GM03348 (cell line): ENCODE data around the gene BBX.

Source experiments
- DNase-seq: peaks from one replicate; pipeline ENCODE4 v3.0.0; 2012; ENCODE audit warnings: low spot score

Gene BBX

DNA sequence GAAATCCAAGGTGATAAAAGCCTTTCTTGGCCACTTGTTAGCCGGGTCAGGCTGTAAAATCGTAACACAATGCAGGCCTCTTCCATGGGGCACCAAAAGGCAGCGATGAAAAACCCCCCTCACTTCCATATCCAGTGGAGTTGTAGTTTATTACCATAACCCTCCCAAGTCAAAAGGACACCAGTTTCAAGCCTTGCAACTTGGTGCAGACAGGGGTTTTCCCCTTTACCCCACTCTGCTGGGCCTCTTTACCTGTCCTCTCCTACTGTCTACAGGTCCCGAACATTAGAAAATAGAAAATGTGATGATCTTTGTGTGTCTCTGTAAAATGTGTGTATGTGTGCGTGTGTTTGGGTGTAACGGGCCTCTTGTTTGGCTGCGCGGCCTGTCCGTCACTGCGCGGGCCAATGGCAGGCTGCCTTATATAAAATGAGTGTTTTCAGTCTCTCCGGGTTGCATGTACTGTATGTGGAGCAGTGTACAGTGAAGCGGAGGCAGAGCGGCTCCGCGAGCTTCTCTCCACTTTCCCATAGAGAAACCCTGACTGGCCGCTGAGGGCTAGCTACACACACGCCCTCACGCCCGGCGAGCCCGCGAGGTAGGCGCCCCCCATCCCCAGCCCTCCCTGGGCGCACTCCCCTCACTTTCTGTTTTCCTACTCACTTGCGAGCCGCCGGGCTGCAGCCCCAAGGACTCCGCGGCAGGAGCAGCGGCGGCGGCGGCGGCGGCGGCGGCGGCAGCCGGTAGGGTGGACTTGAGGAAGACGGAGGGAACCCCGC, at the start of gene BBX:
TSS of gene BBX (plus strand) at position 453 of the 779 bp plus-strand sequence. CDS start 187,499 bp downstream, outside the sequence.
- DNase-seq = peak; percentile 96

DNA sequence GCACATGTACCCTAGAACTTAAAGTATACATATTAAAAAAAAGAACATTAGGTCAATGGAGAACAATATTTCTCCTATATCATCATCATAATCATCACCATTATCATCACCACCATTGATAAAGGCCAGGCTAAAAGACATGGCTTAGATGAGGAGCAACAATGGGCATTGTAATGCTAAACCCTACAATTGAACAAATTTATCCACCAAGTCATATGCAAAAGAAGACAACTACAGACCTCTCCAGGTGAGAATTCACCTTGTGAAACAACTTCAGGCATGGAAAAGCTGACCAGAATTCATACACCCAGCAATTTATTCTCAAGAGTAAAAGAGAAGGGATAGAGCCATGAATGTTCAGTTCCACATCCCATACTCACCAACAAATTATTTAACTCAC, 46.3 kb upstream of the BBX start:
- DNase-seq = no peak

GRCh38 chr3:107487490-107487889, 35.3 kb upstream of the BBX start:
- DNase-seq = no peak

GRCh38 chr3:107488942-107489341, 33.8 kb upstream of the BBX start:
- no peak for DNase-seq

- no peak for DNase-seq
Observed at GRCh38 chr3:107493134-107493533, 29.6 kb upstream of the BBX start.

DNA sequence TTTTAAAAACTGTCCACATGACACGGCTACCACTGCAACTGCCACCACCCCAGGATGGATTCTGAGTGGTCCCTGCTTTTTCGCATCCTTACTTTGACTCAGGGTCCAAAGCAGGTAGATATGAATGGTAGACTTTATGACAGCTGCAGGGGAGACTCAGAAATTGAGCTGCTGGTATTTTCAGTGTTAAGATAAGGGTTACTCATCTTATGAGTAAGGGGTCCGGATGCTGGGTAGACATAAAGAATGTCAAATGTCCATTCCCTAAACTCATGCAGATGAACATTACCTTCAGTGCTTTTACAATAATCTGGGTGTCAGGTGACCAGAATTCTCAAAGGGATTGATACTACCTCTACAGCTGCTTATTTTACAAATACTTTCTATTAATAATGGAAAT, 25.9 kb upstream of the BBX start:
- no peak for DNase-seq

GRCh38 chr3:107498646-107499045, 24.1 kb upstream of the BBX start:
- DNase-seq = no peak

DNA sequence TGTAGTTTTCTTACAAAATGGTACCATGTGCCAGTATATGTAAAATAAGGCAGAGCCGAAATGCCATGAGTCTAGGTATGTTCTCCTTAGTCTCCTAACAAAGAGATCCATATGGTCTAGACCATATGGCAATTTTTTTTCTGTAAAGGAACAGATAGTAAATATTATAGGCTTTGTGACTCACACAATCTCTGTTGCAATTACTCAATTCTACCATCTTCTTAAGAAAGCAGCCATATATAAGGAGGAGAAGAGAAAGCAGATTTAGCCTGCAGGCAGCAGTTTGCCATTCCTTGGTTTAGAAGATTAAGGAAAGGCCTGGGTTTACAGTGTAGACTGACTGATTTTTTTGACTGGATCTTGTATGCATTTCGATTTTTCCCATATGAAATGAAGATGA, 16.3 kb upstream of the BBX start:
- DNase-seq = no peak

GRCh38 chr3:107508331-107508730, 14.4 kb upstream of the BBX start:
- no peak for DNase-seq

- DNase-seq = no peak
Observed at GRCh38 chr3:107512108-107512507, 10.7 kb upstream of the BBX start.

GRCh38 chr3:107514453-107514852, 8.3 kb upstream of the BBX start:
- no peak for DNase-seq

GRCh38 chr3:107516475-107516874, 6.3 kb upstream of the BBX start:
- no peak for DNase-seq

DNA sequence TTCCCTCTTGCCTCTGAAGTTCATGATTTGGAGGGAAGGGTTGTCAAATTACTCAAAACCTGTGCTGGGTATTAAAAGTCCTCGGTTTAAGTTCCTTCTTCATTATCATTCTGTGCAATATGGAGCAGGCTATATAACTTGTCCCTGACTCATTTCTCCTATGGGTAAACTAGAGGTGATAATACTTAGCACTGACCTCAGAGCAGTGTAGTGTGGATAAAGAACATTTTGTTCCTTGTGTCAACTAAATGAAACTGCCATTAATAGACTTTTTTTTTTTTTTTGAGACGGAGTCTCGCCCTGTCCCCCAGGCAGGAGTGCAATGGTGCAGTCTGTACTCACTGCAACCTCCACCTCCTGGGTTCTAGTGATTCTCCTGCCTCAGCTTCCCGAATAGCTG, 2.2 kb upstream of the BBX start:
- no peak for DNase-seq

- DNase-seq = no peak
Observed at GRCh38 chr3:107521469-107522059, 1.2 kb upstream of the BBX start.

DNA sequence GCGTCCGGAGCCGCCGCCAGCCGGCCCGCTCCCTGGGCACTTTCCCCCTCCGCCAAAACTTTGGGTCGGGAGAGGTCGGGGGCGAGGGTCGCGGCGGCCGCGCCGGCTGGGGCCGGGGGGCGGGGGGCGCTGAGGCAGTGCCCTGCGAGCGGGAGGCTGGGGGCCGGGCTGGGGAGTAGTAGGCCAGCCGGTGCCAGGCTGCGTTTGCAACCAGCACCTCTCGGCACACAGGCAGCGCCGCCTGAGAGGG, 452 bp downstream of the BBX start:
- DNase-seq = no peak

DNA sequence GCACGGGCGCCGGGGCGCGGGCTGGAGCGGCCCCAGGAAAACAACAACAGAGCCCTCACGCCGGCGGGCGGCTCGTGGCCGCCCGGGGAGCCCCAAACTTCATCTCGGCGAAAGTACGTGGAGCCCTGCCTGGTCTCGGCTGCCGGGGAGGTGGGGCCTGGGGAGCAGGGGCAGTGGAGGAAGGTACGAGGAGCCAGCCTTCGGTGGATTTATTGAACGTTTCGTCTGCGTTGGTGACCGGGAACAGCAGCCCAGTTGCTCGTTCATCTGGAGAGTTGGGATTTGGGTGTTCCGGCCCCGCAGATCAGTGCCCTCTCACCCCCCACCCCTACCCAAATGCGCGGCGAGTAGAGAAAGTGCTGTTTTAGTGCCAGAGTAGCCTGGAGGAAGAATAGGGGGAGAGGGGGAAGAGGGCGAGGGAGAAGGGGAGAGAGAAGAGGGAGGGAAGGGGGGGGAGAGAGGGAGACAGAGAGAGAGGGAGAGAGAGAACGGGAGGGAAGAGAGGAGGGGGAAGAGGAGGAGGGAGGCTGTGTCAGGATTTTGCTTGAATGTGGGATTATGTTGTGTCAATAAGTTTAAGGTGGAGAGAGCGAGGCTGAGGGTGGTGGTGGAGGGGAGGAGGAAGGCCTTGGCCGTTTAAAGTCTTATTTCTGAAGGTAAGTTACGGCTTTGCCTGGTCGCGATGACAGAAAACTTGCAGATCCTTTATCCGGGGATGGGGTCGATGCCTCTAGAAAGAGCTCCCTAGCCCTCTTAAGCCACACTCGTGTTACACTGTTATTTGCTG, 970 bp downstream of the BBX start:
- peak; percentile 67 for DNase-seq

GRCh38 chr3:107524326-107524840, 1.6 kb downstream of the BBX start:
- DNase-seq = no peak

DNA sequence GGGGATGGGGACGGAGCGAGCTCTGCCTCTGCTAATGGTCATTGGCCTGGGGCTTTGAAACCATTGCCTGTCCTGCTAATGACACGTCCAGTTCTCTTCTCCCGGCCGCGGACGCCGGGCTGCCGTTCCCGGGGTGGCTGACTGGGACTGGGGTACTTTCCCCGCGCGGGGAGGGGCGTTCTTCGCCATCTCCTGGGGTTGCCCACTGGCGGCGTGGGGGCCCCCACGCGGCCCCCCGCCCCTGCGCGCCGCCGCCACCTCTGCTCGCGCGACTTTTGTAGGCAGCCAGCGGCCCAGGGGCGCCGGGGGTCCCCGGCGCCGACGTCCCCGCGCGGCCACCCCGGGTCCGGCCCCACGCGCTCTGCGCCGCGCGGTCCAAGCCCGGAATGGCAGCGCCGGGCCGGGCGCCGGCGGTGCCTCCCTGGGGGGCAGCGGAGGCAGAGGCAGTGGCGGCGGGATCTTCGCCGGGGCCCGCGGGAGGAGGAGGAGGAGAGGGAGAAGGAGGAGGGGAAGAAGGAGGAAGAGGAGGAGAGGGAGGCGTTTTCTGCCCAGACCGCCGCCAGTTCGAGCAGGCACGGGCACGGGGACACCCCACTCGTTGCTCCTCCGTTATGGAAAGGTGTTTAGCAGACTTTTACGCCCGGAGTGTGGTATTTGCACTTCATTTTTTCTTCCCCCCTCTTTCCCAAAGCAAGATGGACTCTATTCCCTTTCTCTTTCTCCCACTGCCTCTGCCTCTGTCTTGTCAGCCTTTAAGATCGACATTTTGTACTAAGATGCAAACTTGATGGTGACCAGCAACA, 2.3 kb downstream of the BBX start:
- DNase-seq = peak; percentile 74

GRCh38 chr3:107525644-107526305, 3.0 kb downstream of the BBX start:
- DNase-seq = peak; percentile 29

- no peak for DNase-seq
Observed at GRCh38 chr3:107531917-107532469, 9.2 kb downstream of the BBX start.

DNA sequence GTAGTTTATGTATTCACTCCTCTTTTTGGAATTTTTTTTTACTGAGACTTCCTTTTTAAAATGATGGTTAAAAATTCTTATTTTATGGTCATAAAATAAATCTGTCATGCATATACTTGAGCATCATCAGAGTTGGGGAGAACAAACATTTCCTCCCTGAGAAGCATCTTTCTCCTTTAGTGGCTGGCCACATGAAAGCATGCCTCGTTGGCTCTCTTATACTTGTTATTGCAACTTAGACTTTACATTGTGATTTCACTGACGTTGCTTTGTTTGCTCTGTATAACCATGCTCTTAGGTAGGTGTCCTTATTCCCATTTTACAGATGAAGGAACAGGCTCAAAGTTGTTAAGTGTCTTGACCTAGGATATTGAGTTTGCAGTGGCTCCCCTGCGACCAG, 18.1 kb downstream of the BBX start:
- DNase-seq = no peak
